NOMO-1 (cell line): ENCODE results near the gene DAPK1.
"Not testable (repeated sequence)": the region's sequence is repeated elsewhere in the genome, so short reads cannot be mapped to it uniquely, and the experiment has no call there.

Source experiments
- DNase-seq, 2 experiments: peaks; one replicate each; lab custom pipeline; 2025; ENCODE audit not compliant: unreplicated experiment in 2 of 2; lab: John Stamatoyannopoulos, UW

DAPK1 gene

DNA sequence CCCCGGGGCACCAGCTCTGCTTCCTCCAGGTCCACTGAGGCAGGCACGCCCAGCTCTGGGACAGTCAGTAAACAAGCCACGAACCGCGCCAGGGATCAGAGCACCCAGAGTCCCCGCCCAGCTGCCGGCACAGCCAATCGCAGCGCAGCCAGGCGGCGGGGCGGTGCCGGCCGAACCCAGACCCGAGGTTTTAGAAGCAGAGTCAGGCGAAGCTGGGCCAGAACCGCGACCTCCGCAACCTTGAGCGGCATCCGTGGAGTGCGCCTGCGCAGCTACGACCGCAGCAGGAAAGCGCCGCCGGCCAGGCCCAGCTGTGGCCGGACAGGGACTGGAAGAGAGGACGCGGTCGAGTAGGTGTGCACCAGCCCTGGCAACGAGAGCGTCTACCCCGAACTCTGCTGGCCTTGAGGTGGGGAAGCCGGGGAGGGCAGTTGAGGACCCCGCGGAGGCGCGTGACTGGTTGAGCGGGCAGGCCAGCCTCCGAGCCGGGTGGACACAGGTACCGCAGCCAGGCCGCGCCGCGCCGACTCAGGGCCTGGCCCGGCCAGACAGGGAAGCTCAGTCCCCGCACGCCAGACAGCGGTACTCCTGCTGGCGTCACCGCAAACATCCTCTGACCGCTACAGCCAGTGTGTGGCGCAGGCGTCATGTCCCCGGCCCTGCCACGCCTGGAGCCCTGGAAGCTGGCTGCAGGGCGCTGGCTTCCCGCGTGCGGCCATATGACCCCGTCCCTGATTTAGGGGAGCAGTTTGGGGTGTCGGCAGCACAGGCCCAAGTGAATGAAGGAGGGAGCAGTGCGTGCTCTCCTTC lies 228.4 kb downstream of the DAPK1 start, which contains the start of gene CTSL:
Gene CTSL, plus strand, starts transcription at position 220 of the 810 bp plus-strand sequence. CDS start 1,485 bp downstream, outside the sequence.
- peak; percentile 2 to 32 for DNase-seq

- no peak for DNase-seq
These were observed 231.6 kb downstream of the DAPK1 start for GRCh38 chr9:87729246-87729645.

DNA sequence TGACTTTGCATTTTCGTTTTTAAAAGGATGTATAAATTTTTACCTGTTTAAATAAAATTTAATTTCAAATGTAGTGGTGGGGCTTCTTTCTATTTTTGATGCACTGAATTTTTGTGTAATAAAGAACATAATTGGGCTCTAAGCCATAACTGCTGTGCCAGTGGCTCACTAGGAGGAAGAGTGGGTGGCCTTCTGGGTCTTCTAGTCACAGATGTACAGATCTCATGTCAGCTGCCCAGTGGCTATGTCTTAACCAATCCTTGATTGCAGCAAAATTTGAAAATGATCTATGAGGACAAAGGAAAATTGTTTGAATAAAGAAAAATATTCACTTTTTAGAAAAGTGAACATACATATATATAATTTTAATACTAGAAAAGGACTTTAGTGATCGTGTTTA lies 233.7 kb downstream of the DAPK1 start:
- DNase-seq: no peak

DNA sequence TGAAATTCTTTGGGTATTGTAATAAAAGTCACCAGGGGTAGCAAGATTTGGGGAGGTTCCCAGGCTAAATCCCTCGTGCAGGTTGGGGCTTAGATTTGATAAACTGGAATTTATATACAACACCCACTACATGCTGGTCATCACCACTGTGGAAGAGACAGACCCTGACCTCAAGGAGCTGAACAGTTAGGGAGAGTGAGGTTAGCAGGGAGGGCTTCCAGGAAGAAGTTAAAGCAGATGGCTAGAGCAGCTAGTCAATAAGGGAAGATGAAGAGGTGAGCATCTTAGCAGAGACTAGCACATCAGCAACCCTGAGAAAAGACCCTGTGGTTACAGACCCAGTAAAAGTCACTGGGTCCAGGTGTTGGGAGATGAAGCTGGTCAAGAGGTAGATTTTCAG lies 234.7 kb downstream of the DAPK1 start:
- no peak for DNase-seq

GRCh38 chr9:87732756-87733155 lies 235.1 kb downstream of the DAPK1 start:
- no peak for DNase-seq

DNA sequence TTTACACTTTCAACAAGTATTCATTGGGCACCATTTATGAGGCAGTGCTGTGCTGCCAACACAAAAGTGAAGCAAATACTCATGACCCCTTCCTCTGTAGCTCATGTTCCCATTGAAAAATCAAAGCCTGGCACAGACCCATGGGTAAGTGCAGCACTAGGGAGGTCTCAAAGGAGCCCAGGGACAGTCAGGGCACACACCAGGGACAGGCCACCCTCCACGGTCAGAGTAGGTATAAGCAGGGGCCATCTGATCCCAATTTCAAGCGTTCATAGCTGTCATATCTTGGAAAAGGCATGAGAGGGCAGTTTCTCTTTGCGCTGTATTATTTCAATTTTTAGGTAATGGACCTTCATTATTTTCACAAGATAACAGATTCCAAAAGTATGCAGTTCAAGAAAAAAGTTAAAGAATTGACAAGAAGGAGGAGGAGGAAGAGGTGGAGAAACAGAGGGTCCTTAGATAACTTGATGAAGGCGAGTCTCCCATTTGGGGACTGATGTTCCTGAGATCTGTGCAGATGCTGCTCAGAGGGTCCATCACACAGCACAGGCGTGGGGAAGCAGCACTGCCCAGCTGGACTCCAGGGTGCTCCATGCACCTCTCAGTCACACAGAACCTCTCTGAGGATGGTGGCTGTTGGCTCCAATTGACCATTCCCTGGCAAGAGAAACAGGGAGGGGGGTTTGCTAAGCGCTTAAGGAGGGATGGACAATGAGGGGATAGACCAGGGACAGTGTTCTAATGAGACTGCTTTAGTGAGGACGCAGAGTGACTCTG lies 235.8 kb downstream of the DAPK1 start:
- no peak for DNase-seq

GRCh38 chr9:87734106-87734505 lies 236.4 kb downstream of the DAPK1 start:
- no peak for DNase-seq

- DNase-seq: no peak
These were observed 241.9 kb downstream of the DAPK1 start for GRCh38 chr9:87739546-87739945.

- no peak for DNase-seq
These were observed 242.5 kb downstream of the DAPK1 start for GRCh38 chr9:87740209-87740608.

GRCh38 chr9:87741326-87741725 lies 243.7 kb downstream of the DAPK1 start:
- no peak for DNase-seq

DNA sequence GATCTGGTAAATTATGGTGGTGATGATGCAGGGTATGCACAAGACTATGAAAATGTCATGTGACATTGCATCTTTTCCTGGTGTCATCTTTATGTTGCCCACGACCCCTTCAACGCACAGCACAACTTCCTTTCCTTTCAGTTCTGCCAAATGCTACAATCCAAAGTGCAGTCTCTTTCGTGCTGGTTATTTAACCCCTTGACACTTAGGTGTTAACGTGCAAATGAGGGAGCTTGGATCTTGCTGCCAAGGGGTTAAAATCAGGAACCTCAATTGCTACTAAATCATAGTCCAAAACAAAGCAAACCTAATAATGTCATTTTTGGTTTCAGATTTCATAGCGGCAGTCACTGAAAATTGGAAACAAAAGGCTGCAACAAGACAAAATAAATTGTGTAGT lies 244.2 kb downstream of the DAPK1 start:
- DNase-seq: no peak

DNA sequence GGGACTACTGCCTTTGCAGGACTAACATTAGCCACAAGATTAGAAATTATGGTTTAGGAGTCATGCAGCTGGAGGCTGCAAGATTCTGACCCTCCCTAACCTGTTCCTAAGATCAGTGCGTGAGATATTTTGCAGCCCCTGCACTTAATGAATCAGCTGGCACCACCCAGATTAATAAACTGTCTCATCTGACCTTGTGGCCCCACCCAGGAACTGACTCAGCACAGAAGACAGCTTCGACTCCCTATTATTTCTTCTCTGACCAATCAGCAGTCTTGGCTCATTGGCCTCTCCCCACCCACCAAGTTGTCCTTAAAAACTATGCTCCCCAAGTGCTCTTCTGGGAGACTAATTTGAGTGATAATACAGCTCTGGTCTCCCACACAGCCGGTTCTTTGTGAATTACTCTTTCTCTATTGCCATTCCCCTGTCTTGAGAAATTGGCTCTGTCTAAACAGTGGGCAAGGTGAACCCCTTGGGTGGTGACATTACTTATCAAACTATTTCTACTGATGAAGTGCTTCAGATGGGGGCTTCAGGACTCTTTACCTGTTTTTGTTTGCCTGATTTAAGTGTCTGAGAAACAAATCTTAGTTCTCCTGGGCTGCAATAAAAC lies 245.3 kb downstream of the DAPK1 start:
- no peak for DNase-seq

- DNase-seq: not testable (repeated sequence)
These were observed 246.6 kb downstream of the DAPK1 start for GRCh38 chr9:87744247-87744646.

DNA sequence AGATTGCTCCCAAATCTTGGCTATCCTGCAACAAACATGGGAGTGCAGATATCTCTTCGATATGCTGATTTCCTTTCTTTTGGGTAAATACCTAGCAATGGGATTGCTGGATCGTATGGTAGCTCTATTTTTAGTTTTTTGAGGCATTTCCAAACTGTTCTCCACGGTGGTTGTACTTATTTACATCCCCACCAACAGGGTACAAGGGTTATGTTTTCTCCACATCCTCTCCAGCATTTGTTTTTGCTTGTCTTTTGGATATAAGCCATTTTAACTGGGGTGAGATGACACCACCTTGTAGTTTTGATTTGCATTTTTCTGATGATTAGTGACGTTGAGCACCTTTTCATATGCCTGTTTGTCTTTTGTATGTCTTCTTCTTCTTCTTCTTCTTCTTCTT lies 248.5 kb downstream of the DAPK1 start:
- no peak for DNase-seq

DNA sequence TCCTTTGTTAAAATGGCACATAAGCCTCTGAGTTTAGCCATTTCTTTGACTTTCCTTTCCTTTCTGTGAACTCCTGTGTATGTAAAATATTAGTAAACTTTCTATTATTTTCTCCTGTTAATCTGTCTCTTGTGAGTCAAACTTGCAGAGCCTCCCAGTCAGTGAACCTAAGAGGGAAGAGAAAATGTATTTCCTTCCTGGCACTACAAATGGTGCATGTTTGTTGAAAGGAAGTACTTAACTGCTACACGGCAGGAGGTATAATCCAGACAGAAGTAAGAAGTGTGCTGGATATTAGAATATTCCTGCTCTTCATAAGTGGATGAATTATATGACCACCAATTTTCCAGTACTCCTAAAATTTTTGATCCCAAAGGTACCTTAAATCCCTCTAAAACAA lies 251.2 kb downstream of the DAPK1 start:
- DNase-seq: no peak

- DNase-seq: no peak
These were observed 251.8 kb downstream of the DAPK1 start for GRCh38 chr9:87749335-87750035.

DNA sequence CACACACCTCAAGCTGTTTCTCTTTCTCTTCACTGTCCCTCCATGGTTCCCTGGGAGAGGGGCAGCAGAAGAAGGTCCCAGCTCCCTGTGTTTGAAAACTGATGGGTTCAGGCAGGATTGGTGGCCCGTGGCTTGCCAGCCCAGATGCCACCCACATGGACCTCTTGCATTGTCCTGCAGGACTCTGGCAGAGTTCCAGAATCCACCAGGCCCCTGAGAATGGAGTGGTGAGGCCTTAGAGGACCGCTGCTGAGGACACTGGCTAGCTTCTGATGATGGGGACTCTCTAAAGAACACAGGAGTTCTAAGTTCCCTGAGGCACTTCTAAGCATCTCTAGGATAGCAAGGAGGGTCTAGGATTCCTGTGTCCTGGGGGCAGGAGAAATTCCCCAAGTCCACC lies 253.1 kb downstream of the DAPK1 start:
- no peak for DNase-seq

DNA sequence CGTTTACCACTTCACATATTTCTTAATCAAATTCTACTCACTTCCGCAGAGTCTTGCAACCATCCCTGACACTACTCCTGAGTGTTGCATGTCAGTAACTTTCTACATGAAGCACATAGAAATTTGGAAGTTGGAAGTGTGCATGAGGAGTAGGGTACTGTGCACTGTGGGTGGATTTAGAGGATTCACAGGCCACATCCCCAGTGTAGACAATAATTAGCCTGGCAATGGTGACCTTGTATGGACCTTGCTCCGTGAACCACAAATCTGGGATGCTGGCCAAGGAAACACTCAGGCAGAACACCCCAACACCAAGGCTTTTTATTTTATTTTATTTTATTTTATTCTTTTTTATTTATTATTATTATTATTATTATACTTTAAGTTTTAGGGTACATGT lies 253.8 kb downstream of the DAPK1 start:
- no peak for DNase-seq

- DNase-seq: no peak
These were observed 254.2 kb downstream of the DAPK1 start for GRCh38 chr9:87751868-87752267.

- DNase-seq: no peak
These were observed 255.6 kb downstream of the DAPK1 start for GRCh38 chr9:87753313-87753712.
